SK-N-SH treated with all-trans-retinoic acid at 6 μM for 48 hours (cell line): ENCODE measurements around the gene NTM.

ENCODE experiments used
- ARNTL ChIP-seq: fragments of 450-650 bp; formaldehyde crosslinking; IDR thresholded peaks from 2 replicates; pipeline ENCODE4 v1.5.0; 2020; ENCODE audit warnings: low read depth, mild to moderate bottlenecking, moderate library complexity, borderline replicate concordance
- BACH2 ChIP-seq: fragments of 250-450 bp; sonication (Bioruptor Pico); IDR thresholded peaks from 2 replicates; pipeline ENCODE4 v1.9.0; 2021; ENCODE audit warnings: mild to moderate bottlenecking, borderline replicate concordance
- GLIS3 ChIP-seq: fragments of 250-450 bp; sonication (Bioruptor Pico); IDR thresholded peaks from 2 replicates; pipeline ENCODE4 v1.5.0; 2020; ENCODE audit warnings: mild to moderate bottlenecking, moderate library complexity
- PPARA ChIP-seq: fragments of 250-450 bp; sonication (Bioruptor Pico); IDR thresholded peaks from 2 replicates; pipeline ENCODE4 v1.5.0; 2020; ENCODE audit warnings: mild to moderate bottlenecking, borderline replicate concordance
- RARB ChIP-seq: fragments of 250-450 bp; sonication (Bioruptor Pico); IDR thresholded peaks from 2 replicates; pipeline ENCODE4 v1.8.0; 2021; ENCODE audit warnings: mild to moderate bottlenecking, moderate library complexity
- ZFP3 ChIP-seq: fragments of 250-450 bp; sonication (Bioruptor Pico); IDR thresholded peaks from 2 replicates; pipeline ENCODE4 v1.5.0; 2020; ENCODE audit warnings: mild to moderate bottlenecking, moderate library complexity
- ZNF565 ChIP-seq: fragments of 450-650 bp; formaldehyde crosslinking; conservative IDR thresholded peaks from 2 replicates; pipeline ENCODE4 v1.5.0; 2020; ENCODE audit warnings: low read depth, mild to moderate bottlenecking, moderate library complexity
- ZNF8 ChIP-seq: fragments of 450-650 bp; formaldehyde crosslinking; IDR thresholded peaks from 2 replicates; pipeline ENCODE4 v1.5.0; 2020; ENCODE audit warnings: mild to moderate bottlenecking, moderate library complexity
- TF ChIP-seq, protein P1 (sequence below): fragments of 250-450 bp; sonication (Bioruptor Pico); IDR thresholded peaks from 2 replicates; pipeline ENCODE4 v1.8.0; 2020; ENCODE audit warnings: mild to moderate bottlenecking, moderate library complexity, borderline replicate concordance

DNA sequence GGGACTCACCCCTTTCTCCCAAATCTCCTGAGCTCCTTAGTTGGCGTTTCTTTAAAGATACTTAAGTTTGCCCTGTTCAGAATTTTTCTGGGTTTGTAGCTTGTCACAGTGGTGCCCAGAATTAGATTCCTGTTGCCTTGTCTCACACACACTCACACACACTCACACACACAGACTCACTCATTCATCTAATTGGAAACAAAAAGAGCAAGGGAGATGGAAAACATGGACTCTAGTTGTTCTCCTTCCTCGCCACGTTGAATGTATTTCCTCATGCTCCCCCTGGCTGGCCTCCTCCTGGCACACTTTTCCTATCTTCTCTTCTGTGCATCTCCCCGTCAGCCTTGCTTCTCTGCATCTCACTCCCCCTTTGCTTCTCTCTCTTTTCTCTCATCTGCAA is 752.3 kb downstream of the NTM start:
- no peak for TF ChIP-seq ZFP3 (CRISPR knock-in tag)
- TF ChIP-seq, protein P1, sequence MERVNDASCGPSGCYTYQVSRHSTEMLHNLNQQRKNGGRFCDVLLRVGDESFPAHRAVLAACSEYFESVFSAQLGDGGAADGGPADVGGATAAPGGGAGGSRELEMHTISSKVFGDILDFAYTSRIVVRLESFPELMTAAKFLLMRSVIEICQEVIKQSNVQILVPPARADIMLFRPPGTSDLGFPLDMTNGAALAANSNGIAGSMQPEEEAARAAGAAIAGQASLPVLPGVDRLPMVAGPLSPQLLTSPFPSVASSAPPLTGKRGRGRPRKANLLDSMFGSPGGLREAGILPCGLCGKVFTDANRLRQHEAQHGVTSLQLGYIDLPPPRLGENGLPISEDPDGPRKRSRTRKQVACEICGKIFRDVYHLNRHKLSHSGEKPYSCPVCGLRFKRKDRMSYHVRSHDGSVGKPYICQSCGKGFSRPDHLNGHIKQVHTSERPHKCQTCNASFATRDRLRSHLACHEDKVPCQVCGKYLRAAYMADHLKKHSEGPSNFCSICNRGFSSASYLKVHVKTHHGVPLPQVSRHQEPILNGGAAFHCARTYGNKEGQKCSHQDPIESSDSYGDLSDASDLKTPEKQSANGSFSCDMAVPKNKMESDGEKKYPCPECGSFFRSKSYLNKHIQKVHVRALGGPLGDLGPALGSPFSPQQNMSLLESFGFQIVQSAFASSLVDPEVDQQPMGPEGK = no peak
- TF ChIP-seq ARNTL (CRISPR knock-in tag) = no peak
- no peak for TF ChIP-seq GLIS3 (CRISPR knock-in tag)
- TF ChIP-seq ZNF565 (CRISPR knock-in tag) = no peak
- no peak for TF ChIP-seq RARB
- TF ChIP-seq ZNF8 (CRISPR knock-in tag) = no peak
- TF ChIP-seq PPARA = no peak
- TF ChIP-seq BACH2 (CRISPR knock-in tag) = no peak
